ENCODE data around the gene DCLK1. TPM values are rescaled to one million over a fixed set of nuclear protein-coding genes. Genes with fewer than 3 reads are reported as not detected.
A peak's percentile ranks its signal among the peaks of the same experiment; 100 is the strongest.

Gene DCLK1
- total and polyA plus RNA-seq, 8 donors, result 0.67 to 10.1 (median 1.7) TPM

- peak in 1 of 4 donors; percentile 42 for ATAC-seq
- no peaks in the 10 kb centered on the region for H3K36me3 ChIP-seq
- no peaks in the 10 kb centered on the region for H3K27me3 ChIP-seq
- H3K27ac ChIP-seq, result no peak overlapping the region
- intact Hi-C loops (cut with DNase I), result no loop called here
- peaks cover 0 to 3% (median 0%) of the 10 kb centered on the region in 3 donors for H3K4me1 ChIP-seq
- H3K4me3 ChIP-seq, result no peak overlapping the region
- TF ChIP-seq CTCF (IDR thresholded peaks at IDR 0.05), result no peak
- 91 to 95% methylated on average over 2 of the region's 2 CpGs for WGBS, 2 donors
- no peak for DNase-seq
- no peaks in the 10 kb centered on the region for H3K9me3 ChIP-seq
- peak; percentile 26 for FAIRE-seq
These were observed 173.2 kb downstream of the DCLK1 start for GRCh38 chr13:35957996-35958395.

- TF ChIP-seq CTCF (IDR thresholded peaks at IDR 0.05), result no peak
These were observed 173.9 kb downstream of the DCLK1 start for GRCh38 chr13:35957241-35957731.

GRCh38 chr13:35956074-35956473, 175.1 kb downstream of the DCLK1 start:
- FAIRE-seq (no peak), DNase-seq (no peak), ATAC-seq (no peak)
- H3K4me1 ChIP-seq, result peaks cover 0 to 3% (median 0%) of the 10 kb centered on the region in 3 donors
- no peaks in the 10 kb centered on the region for H3K27me3 ChIP-seq
- H3K4me3 ChIP-seq, result no peak overlapping the region
- H3K36me3 ChIP-seq, result no peaks in the 10 kb centered on the region
- no peaks in the 10 kb centered on the region for H3K9me3 ChIP-seq
- intact Hi-C loops (cut with DNase I), result no loop called here
- no peak for TF ChIP-seq CTCF (IDR thresholded peaks at IDR 0.05)
- H3K27ac ChIP-seq, result no peak overlapping the region

More at GRCh38 chr13:35957241-35957731, 173.9 kb downstream of the DCLK1 start:
- H3K4me3 ChIP-seq, result no peak overlapping the region
- no peaks in the 10 kb centered on the region for H3K27me3 ChIP-seq
- intact Hi-C loops (cut with DNase I), result no loop called here
- H3K9me3 ChIP-seq, result no peaks in the 10 kb centered on the region
- no peaks in the 10 kb centered on the region for H3K36me3 ChIP-seq
- DNase-seq (no peak), FAIRE-seq (no peak), ATAC-seq (no peak)
- peaks cover 0 to 3% (median 0%) of the 10 kb centered on the region in 3 donors for H3K4me1 ChIP-seq
- 43 to 47% methylated on average over 1 of the region's 1 CpG for WGBS, 2 donors
- no peak overlapping the region for H3K27ac ChIP-seq

GRCh38 chr13:35954207-35954560, 177.0 kb downstream of the DCLK1 start:
- Histone ChIP-seq H3K36me3 (no peaks in the 10 kb centered on the region), H3K27me3 (no peaks in the 10 kb centered on the region), H3K4me3 (no peak overlapping the region), H3K4me1 (peaks cover 0 to 3% (median 0%) of the 10 kb centered on the region in 3 donors), H3K9me3 (no peaks in the 10 kb centered on the region), H3K27ac (no peak overlapping the region)
- 37 to 43% methylated on average over 3 of the region's 3 CpGs for WGBS, 2 donors
- no peak for FAIRE-seq
- ATAC-seq, result no peak
- intact Hi-C loops (cut with DNase I), result no loop called here
- no peak for TF ChIP-seq CTCF (IDR thresholded peaks at IDR 0.05)
- DNase-seq, result no peak

GRCh38 chr13:35953537-35954206, 177.5 kb downstream of the DCLK1 start:
- peak in 2 of 4 donors; percentile 9 for TF ChIP-seq CTCF (IDR thresholded peaks at IDR 0.05)
- Histone ChIP-seq H3K9me3 (no peaks in the 10 kb centered on the region), H3K4me3 (no peak overlapping the region), H3K27me3 (no peaks in the 10 kb centered on the region), H3K27ac (no peak overlapping the region), H3K4me1 (peaks cover 0 to 3% (median 0%) of the 10 kb centered on the region in 3 donors), H3K36me3 (no peaks in the 10 kb centered on the region)
- WGBS, 2 donors, result 10 to 11% methylated on average over 12 of the region's 12 CpGs
- DNase-seq, result peak in 4 of 6 donors; percentile 27 to 41 (median 31)
- ATAC-seq, result peak; percentile 38 to 90 (median 88)
- FAIRE-seq, result peak; percentile 63
- intact Hi-C loops (cut with DNase I), result no loop called here

All from pancreas (tissue), 10 donors.